Measurements from ENCODE around the gene CNTN2. TPM values are rescaled to one million over a fixed set of nuclear protein-coding genes. Genes with fewer than 3 reads are reported as not detected.

The CNTN2 gene
- total and polyA plus RNA-seq, 2 experiments from 2014 or later: 9.7 TPM; not detected in 1

DNA sequence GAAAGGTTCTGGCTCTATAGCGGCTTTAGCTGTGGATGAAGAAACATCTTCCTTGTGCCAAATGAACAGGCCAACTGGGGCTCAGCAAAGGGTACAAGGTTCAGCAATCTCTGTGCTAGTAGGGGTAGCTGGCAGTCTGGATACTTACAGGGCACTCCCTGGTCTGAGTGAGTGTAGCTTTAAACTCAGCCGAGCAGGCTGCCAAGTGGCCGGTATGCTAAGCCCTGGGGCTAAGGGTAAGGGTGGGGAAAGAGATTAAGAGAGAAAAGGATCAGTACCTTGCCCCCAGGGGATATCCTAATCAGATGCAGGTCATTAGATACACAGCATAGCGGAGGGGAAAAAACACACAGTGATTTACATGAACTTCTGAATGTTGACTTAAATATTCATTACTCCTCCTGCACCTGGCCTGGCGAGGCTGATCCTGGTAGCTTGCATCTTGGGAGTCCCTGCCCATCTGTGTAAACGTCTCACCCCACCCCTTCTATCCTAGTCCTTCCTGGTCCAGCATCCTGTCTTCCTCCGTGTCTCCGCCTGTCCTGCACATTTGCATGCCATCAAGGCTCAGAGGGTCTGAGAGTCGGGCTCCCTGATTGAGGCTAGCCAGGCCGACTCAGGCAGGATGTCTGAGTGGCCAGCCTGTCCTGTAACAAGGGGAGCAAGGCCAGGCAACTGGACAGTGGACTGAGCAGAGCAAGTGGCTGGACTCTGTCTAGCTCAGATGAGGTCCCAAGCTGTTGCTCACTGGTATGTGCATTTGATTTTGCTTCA, 39.5 kb upstream of the CNTN2 start:
- Histone ChIP-seq H3K4me1 (ENCODE audit: insufficient read depth) (peaks cover 5% of the 10 kb centered on the region), H2AFZ (no peak overlapping the region), H3K9me3 (ENCODE audit: low read depth) (no peaks in the 10 kb centered on the region), H3K27me3 (no peaks in the 10 kb centered on the region), H3K9me2 (replicated peaks; ENCODE audit: insufficient read depth) (no peaks in the 10 kb centered on the region), H3K79me2 (no peaks in the 10 kb centered on the region), H3K4me2 (no peak overlapping the region), H3K27ac (no peak overlapping the region), H3K4me3 (no peak overlapping the region), H4K20me1 (ENCODE audit: insufficient read depth, poor library complexity, severe bottlenecking) (no peaks in the 10 kb centered on the region), H3K36me3 (replicated peaks; ENCODE audit: insufficient read depth, low read depth) (no peaks in the 10 kb centered on the region)
- no peak for TF ChIP-seq EZH2phosphoT487 (IDR thresholded peaks at IDR 0.05; ENCODE audit: low read depth, severe bottlenecking, unreplicated experiment)
- no peak for TF ChIP-seq CTCF (IDR thresholded peaks at IDR 0.05; ENCODE audit: poor library complexity)
- 36% methylated on average over 10 of the region's 10 CpGs for WGBS (ENCODE audit: low lambda C conversion rate, missing lambda C conversion rate)
- DNase-seq (ENCODE audit: low spot score): peak; percentile 17

- Histone ChIP-seq H3K27ac (no peak overlapping the region), H3K27me3 (no peaks in the 10 kb centered on the region), H3K9me3 (ENCODE audit: low read depth) (no peaks in the 10 kb centered on the region), H3K79me2 (no peaks in the 10 kb centered on the region), H3K4me3 (no peak overlapping the region), H3K4me1 (ENCODE audit: insufficient read depth) (peaks cover 5% of the 10 kb centered on the region), H3K4me2 (no peak overlapping the region), H2AFZ (no peak overlapping the region), H4K20me1 (ENCODE audit: insufficient read depth, poor library complexity, severe bottlenecking) (no peaks in the 10 kb centered on the region), H3K36me3 (replicated peaks; ENCODE audit: insufficient read depth, low read depth) (no peaks in the 10 kb centered on the region), H3K9me2 (replicated peaks; ENCODE audit: insufficient read depth) (no peaks in the 10 kb centered on the region)
- no peak for DNase-seq (ENCODE audit: low spot score)
- WGBS (ENCODE audit: low lambda C conversion rate, missing lambda C conversion rate): 91% methylated on average over 3 of the region's 3 CpGs
- no peak for TF ChIP-seq EZH2phosphoT487 (IDR thresholded peaks at IDR 0.05; ENCODE audit: low read depth, severe bottlenecking, unreplicated experiment)
- TF ChIP-seq CTCF (IDR thresholded peaks at IDR 0.05; ENCODE audit: poor library complexity): no peak
Observed at GRCh38 chr1:205004351-205004750, 38.7 kb upstream of the CNTN2 start.

DNA sequence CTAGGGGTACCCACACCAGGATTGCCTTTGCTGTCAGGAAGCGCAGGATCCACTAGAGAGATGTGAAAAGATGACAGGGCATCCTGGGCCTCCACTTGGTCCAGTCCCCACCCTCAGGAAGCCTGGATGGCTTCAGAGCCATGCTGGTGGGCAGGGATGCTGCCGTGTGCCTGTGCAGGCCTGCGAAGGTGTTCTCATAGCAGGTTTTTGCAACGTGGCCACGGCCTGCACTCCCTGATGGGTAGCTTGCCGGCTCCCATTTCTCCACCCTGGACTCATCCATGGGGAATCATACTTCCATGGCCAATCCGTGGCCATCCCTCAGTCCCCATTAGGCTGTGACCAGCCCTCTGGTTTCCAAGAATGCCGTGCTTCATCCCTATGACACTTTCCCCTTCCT, 34.1 kb upstream of the CNTN2 start:
- WGBS (ENCODE audit: low lambda C conversion rate, missing lambda C conversion rate): 93% methylated on average over 8 of the region's 8 CpGs
- Histone ChIP-seq H3K4me2 (no peak overlapping the region), H4K20me1 (ENCODE audit: insufficient read depth, poor library complexity, severe bottlenecking) (no peaks in the 10 kb centered on the region), H3K36me3 (replicated peaks; ENCODE audit: insufficient read depth, low read depth) (no peaks in the 10 kb centered on the region), H3K4me1 (ENCODE audit: insufficient read depth) (peaks cover 1% of the 10 kb centered on the region), H2AFZ (no peak overlapping the region), H3K79me2 (no peaks in the 10 kb centered on the region), H3K9me3 (ENCODE audit: low read depth) (no peaks in the 10 kb centered on the region), H3K27ac (no peak overlapping the region), H3K4me3 (no peak overlapping the region), H3K27me3 (no peaks in the 10 kb centered on the region), H3K9me2 (replicated peaks; ENCODE audit: insufficient read depth) (no peaks in the 10 kb centered on the region)
- no peak for DNase-seq (ENCODE audit: low spot score)
- TF ChIP-seq EZH2phosphoT487 (IDR thresholded peaks at IDR 0.05; ENCODE audit: low read depth, severe bottlenecking, unreplicated experiment): no peak
- TF ChIP-seq CTCF (IDR thresholded peaks at IDR 0.05; ENCODE audit: poor library complexity): no peak
- TF ChIP-seq EZH2 (IDR thresholded peaks at IDR 0.05; ENCODE audit: borderline replicate concordance): no peak
